OCI-LY3 (cell line): Measurements from ENCODE around the gene PARN.
"Not testable (repeated sequence)": the region's sequence is repeated elsewhere in the genome, so short reads cannot be mapped to it uniquely, and the experiment has no call there.

Experiments used
- H2AFZ ChIP-seq: fragments of 200-600, 300-600 bp; shearing (Covaris generic); 2 replicates; pipeline ENCODE4 v1.6.0; 2014; ENCODE audit warnings: antibody characterized with exemption, low read depth, low read length
- H3K27ac ChIP-seq: fragments of 200-600, 300-600 bp; sonication (generic); 2 replicates; pipeline ENCODE4 v1.5.1; 2014; ENCODE audit warnings: mild to moderate bottlenecking, low read length, moderate library complexity, mixed read lengths
- H3K27me3 ChIP-seq: fragments of 200-600, 300-600 bp; sonication (generic); 2 replicates; pipeline ENCODE4 v1.6.1; 2014; ENCODE audit warnings: low read depth, low read length, mixed read lengths
- H3K36me3 ChIP-seq: fragments of 200-600, 300-600 bp; sonication (generic); replicated peaks from 2 replicates; pipeline ENCODE3; 2014; ENCODE audit warnings: low read depth, low read length, mixed read lengths
- H3K4me1 ChIP-seq: fragments of 300-600, 200-600 bp; sonication (generic); 2 replicates; pipeline ENCODE4 v1.6.1; 2014; ENCODE audit warnings: low read length, mixed read lengths
- H3K4me2 ChIP-seq: fragments of 200-600, 300-600 bp; sonication (generic); 2 replicates; pipeline ENCODE4 v1.6.1; 2014; ENCODE audit warnings: low read length, mixed read lengths
- H3K4me3 ChIP-seq: fragments of 300-600, 200-600 bp; sonication (generic); 2 replicates; pipeline ENCODE4 v1.5.1; 2014; ENCODE audit warnings: antibody characterized with exemption, mild to moderate bottlenecking, low read length, moderate library complexity
- H3K79me2 ChIP-seq: fragments of 300-600, 200-600 bp; shearing (Covaris generic); 2 replicates; pipeline ENCODE4 v1.6.1; 2014; ENCODE audit warnings: mild to moderate bottlenecking, low read length, mixed read lengths
- H3K9ac ChIP-seq: fragments of 300-600, 200-600 bp; shearing (Covaris generic); 2 replicates; pipeline ENCODE4 v1.6.0; 2014; ENCODE audit warnings: mild to moderate bottlenecking, low read length, moderate library complexity
- H3K9me3 ChIP-seq: fragments of 200-600, 300-600 bp; shearing (Covaris generic); 2 replicates; pipeline ENCODE4 v1.6.1; 2014; ENCODE audit warnings: low read length, mixed read lengths; ENCODE audit not compliant: insufficient read depth
- H4K20me1 ChIP-seq: fragments of 200-600, 300-600 bp; sonication (generic); 2 replicates; pipeline ENCODE4 v1.6.1; 2016; ENCODE audit warnings: low read length, mixed read lengths; ENCODE audit not compliant: insufficient read depth
- EZH2phosphoT487 ChIP-seq: fragments of 200-600 bp; shearing (Covaris generic); IDR thresholded peaks from 2 replicates; pipeline ENCODE4 v1.6.1; 2018; ENCODE audit warnings: antibody characterized with exemption, mixed run types, low read depth
- TF ChIP-seq, protein P1 (sequence below): fragments of 200-600, 300-600 bp; sonication (generic); IDR thresholded peaks from 2 replicates; pipeline ENCODE4 v1.5.1; 2014; ENCODE audit warnings: antibody characterized with exemption, low read length, low read depth

The PARN gene

DNA sequence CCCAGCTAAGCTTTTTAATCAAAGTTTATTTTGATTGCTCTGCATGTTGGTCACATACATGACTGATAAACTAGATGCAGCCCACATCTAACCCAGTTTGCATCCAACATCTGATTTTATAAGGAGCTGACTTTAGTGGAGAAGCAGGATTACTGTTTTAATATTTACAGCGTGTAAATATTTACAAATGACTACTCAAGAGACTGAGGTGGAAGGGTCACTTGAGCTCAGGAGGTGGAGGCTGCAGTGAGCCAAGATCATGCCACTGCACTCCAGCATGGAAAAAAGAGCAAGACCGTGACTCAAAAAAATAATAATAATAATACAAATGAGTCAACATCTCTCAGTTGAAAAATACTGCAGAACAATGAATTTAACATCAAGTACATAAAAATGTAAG, 50.8 kb downstream of the PARN start:
- peaks cover 48% of the 10 kb centered on the region for H3K36me3 ChIP-seq
- H3K79me2 ChIP-seq, result no peaks in the 10 kb centered on the region
- no peak overlapping the region for H3K4me2 ChIP-seq
- no peak overlapping the region for H3K27ac ChIP-seq
- no peaks in the 10 kb centered on the region for H3K27me3 ChIP-seq
- peaks cover 20% of the 10 kb centered on the region for H3K4me1 ChIP-seq
- TF ChIP-seq, protein P1, sequence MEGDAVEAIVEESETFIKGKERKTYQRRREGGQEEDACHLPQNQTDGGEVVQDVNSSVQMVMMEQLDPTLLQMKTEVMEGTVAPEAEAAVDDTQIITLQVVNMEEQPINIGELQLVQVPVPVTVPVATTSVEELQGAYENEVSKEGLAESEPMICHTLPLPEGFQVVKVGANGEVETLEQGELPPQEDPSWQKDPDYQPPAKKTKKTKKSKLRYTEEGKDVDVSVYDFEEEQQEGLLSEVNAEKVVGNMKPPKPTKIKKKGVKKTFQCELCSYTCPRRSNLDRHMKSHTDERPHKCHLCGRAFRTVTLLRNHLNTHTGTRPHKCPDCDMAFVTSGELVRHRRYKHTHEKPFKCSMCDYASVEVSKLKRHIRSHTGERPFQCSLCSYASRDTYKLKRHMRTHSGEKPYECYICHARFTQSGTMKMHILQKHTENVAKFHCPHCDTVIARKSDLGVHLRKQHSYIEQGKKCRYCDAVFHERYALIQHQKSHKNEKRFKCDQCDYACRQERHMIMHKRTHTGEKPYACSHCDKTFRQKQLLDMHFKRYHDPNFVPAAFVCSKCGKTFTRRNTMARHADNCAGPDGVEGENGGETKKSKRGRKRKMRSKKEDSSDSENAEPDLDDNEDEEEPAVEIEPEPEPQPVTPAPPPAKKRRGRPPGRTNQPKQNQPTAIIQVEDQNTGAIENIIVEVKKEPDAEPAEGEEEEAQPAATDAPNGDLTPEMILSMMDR, result no peak
- no peak for TF ChIP-seq EZH2phosphoT487
- H2AFZ ChIP-seq, result no peak overlapping the region
- H3K4me3 ChIP-seq, result no peak overlapping the region
- no peaks in the 10 kb centered on the region for H3K9me3 ChIP-seq
- H4K20me1 ChIP-seq, result no peaks in the 10 kb centered on the region
- no peak overlapping the region for H3K9ac ChIP-seq

DNA sequence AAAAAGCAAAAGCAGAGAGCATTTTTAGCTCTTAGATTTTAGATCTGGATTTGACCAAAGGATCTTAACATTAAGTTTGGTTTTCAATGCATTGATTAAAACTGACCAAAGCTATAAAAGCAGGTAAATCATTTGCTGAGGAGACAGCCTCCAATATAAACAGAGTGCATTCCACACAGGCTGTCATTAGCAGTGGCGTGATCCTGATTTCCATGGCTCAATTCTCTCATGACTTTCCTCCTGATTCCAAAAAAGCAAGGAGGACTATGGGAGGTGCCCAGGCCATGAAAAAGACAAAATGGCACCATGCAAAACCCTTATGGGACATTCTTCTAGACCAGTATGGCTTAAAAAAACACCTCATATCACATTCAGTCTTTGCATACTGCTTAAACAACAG, 53.5 kb downstream of the PARN start:
- Histone ChIP-seq H3K4me3 (no peak overlapping the region), H3K79me2 (no peaks in the 10 kb centered on the region), H3K36me3 (peaks cover 36% of the 10 kb centered on the region), H3K4me1 (peaks cover 13% of the 10 kb centered on the region), H3K9me3 (no peaks in the 10 kb centered on the region), H4K20me1 (no peaks in the 10 kb centered on the region), H3K27me3 (no peaks in the 10 kb centered on the region), H3K9ac (no peak overlapping the region), H3K27ac (no peak overlapping the region), H3K4me2 (no peak overlapping the region), H2AFZ (no peak overlapping the region)
- TF ChIP-seq, protein P1, result no peak
- TF ChIP-seq EZH2phosphoT487, result no peak

DNA sequence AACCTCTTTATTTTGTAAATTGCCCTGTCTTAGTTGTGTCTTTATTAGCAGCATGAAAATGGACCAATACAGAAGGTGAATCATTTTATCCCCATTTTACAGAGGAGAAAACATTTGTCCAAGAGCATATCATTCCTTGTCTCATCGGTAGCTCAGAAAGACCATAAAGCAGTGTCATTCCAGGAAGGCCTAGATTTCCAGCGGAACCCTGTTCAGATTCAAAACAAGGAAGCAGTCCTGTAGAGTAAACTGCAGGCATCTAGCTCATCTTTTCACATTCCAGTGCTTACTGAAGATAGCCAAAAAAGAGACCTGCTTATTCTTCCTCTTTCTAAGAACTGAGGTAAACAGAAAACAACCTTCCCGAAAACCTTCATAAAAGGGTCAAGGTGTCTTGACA, 54.0 kb downstream of the PARN start:
- H3K27ac ChIP-seq, result no peak overlapping the region
- H3K9ac ChIP-seq, result no peak overlapping the region
- no peaks in the 10 kb centered on the region for H3K27me3 ChIP-seq
- H3K79me2 ChIP-seq, result no peaks in the 10 kb centered on the region
- no peak overlapping the region for H3K4me2 ChIP-seq
- H4K20me1 ChIP-seq, result no peaks in the 10 kb centered on the region
- peaks cover 8% of the 10 kb centered on the region for H3K4me1 ChIP-seq
- H3K9me3 ChIP-seq, result no peaks in the 10 kb centered on the region
- H3K36me3 ChIP-seq, result peaks cover 32% of the 10 kb centered on the region
- no peak for TF ChIP-seq EZH2phosphoT487
- TF ChIP-seq, protein P1, result no peak
- no peak overlapping the region for H3K4me3 ChIP-seq
- no peak overlapping the region for H2AFZ ChIP-seq

DNA sequence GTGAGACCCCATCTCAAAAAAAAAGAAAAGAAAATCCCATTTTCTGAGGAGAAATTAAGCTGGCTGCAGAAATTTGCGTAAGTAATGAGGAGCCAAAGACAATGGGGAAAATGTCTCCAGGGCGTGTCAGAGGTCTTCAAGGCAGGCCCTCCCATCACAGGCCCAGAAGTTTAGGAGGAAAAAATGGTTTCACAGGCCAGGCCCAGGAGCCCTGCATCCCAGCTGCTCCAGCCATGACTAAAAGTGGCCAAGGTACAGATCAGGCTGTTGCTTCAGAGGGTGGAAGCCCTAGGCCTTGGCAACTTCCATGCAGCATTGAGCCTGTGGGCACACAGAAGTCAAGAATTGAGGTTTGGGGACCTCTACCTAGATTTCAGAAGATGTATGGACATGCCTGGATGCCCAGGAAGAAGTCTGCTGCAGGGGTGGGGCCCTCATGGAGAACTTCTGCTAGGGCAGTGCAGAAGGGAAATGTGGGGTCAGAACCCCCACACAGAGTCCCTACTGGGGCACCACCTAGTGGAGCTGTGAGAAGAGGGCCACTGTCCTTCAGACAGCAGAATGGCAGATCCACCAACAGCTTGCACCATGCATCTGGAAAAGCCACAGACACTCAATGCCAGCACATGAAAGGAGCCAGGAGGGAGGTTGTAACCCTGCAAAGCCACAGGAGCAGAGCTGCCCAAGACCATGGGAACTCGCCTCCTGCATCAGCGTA, 55.2 kb downstream of the PARN start:
- not testable (repeated sequence) for H2AFZ ChIP-seq, H3K9me3 ChIP-seq, H3K9ac ChIP-seq, H3K4me1 ChIP-seq, H3K27ac ChIP-seq, H3K79me2 ChIP-seq, H4K20me1 ChIP-seq, H3K4me3 ChIP-seq, H3K27me3 ChIP-seq, H3K4me2 ChIP-seq
- peaks cover 27% of the 10 kb centered on the region for H3K36me3 ChIP-seq
